AG10803 (cell line): ENCODE results near the gene CPSF3.

Source experiments
- DNase-seq: peaks from one replicate; pipeline ENCODE4 v3.0.0; 2010; ENCODE audit warnings: low read depth
- H3K4me3 ChIP-seq: 2 replicates; pipeline ENCODE4 v1.5.1; 2011; ENCODE audit warnings: mild to moderate bottlenecking, low read length, control low read depth
- CTCF ChIP-seq: conservative IDR thresholded peaks from 2 replicates; pipeline ENCODE4 v1.5.1; 2011; ENCODE audit warnings: mild to moderate bottlenecking, low read length, control low read depth, inconsistent platforms

CPSF3 gene

DNA sequence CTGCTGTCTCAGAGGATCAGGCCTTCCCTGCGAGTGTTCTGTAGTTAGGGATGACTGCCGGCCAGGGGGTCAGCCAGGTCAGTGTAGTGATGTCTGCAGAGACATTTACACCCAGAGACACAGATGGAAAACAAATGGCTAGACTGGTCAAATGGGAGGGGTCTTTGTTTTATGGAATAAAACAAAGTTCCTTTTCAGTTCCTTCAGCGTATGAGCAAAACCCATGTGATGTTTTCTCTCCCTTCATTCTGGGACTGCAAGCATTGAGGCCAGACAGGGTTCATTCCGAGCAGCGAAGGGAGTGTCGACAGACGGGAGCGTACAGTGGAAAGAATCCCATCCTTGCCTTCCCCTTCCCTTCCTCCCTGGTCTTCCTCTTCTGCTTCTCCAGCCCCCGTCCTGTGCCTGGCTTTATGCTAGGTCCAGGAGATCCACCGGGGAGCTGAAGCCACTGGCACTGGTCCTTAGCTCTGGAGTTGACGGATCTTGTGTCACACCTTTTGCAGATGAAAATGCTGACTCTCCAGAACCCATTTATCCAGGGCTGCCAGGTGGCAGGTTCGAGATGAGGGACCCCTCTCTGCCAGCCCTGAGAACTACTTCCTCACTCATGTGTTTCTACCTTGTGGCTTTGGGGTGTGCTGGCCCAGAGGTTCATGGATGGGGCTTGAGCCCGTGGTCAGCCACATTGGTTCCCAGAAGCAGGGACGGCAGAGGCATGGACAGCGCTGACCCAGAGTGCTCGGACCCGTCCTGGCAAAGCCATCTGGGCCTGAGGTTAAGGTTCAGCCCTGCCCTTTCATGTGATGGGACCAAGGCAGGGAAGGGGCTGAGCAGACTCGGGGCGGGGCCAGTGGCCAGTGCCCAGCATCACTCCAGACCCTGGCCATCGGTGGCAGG lies 24.3 kb upstream of the CPSF3 start:
- no peak for DNase-seq
- no peak for TF ChIP-seq CTCF

DNA sequence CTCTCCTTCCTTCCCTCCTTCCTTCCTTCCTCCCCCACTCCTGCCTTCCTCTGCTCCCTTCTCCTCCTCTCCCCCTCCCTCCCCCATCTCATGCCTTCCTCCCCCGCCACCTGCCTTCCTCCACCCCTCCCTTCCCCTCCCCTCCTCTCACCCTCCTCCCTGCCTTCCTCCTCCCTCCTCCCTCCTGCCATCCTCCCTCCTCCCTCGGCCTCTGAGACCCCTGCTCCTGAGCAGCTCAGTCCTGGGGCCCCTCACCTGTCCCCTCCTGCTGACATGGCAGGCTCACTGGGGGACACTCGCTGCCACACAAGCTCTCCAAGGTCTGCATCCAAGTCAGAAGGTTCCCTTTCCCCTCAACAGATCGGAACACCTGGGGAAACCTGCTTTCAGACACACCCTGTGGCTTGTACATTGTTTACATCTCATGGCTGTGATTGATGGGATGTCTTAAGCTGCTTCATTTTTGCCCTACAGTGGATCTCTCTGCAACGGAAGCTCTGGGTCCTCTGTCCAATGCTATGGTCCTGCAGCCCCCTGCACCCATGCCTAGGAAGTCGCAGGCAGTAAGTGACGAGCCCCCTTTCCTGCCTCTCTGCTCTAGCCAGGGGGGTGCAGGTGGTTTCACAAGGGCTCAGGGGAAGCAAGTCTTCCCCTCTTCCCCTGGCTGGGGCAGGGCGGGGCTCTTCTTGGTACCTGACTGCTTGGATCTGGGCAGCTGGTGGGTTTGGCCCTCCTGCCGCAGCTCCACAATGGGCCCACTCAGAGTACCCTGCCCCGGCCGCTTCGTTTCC lies 23.0 kb upstream of the CPSF3 start:
- no peak for DNase-seq
- TF ChIP-seq CTCF: no peak
- H3K4me3 ChIP-seq: no peak overlapping the region

More for the DNA sequence above, 24.3 kb upstream of the CPSF3 start:
- no peak overlapping the region for H3K4me3 ChIP-seq

DNA sequence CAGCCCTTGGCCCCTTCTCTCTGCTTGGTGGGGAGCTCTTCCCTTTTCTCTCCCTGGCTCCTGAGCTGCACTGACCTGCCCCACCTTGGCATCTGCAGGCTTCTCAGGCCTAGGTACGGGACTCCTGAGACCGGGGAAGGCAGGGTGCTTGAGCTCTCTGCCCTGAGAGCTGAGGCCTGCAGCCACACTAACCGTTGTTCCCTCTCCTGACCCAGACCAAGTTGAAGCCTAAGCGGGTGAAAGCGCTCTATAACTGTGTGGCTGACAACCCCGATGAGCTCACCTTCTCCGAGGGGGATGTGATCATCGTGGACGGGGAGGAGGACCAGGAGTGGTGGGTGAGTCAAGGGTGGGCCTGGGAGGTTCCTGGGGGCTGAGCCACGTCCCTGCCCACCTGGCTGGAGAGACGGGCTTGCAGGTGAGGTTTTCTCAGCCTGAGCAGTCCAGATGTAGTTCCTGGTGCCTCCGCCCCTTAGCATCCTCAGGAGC lies 22.4 kb upstream of the CPSF3 start:
- TF ChIP-seq CTCF: no peak
- no peak overlapping the region for H3K4me3 ChIP-seq
- DNase-seq: no peak

GRCh38 chr2:9401646-9402371 lies 21.6 kb upstream of the CPSF3 start:
- TF ChIP-seq CTCF: no peak
- no peak for DNase-seq
- no peak overlapping the region for H3K4me3 ChIP-seq

GRCh38 chr2:9403924-9404323 lies 19.5 kb upstream of the CPSF3 start:
- no peak for TF ChIP-seq CTCF
- H3K4me3 ChIP-seq: no peak overlapping the region
- DNase-seq: no peak

DNA sequence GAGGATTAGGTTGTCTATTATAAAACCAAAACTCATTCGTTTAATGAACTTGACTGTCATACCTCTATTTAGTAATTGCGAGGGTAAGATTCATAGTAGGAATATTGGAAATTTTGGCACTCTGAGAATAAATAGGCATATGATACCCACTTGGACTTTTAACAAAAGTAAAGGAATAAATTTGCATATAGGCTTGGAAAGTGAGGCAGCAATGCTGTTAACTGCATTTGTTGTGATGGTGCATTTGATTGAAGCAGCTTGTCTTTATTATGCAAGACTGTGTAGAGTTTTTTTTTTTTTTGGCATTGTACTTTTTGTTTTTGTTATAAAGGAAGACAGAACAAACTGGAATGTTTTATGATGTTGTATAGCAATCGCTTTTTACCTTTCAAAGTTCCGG lies 19.0 kb upstream of the CPSF3 start:
- no peak for TF ChIP-seq CTCF
- no peak for DNase-seq
- H3K4me3 ChIP-seq: no peak overlapping the region
